ENCODE results near the gene QSOX1. TPM values are rescaled to one million over a fixed set of nuclear protein-coding genes. Genes with fewer than 3 reads are reported as not detected.

Gene QSOX1
- total and polyA plus RNA-seq, 2 of the 4 experiments (the other 2 are of a cell fraction), result 102 to 791 TPM

GRCh38 chr1:180192172-180192571, 37.5 kb downstream of the QSOX1 start:
- H3K23ac ChIP-seq (ENCODE audit: low read depth, low read length), result no peak overlapping the region
- H3K36me3 ChIP-seq (ENCODE audit: control insufficient read depth, insufficient read depth, low read length), result peaks cover 99% of the 10 kb centered on the region
- no peaks in the 10 kb centered on the region for H3K27me3 ChIP-seq (ENCODE audit: control insufficient read depth, insufficient read depth, low read length)
- no peak overlapping the region for H4K91ac ChIP-seq (ENCODE audit: insufficient read depth, low read depth, low read length)
- H2BK120ac ChIP-seq (ENCODE audit: low read depth, low read length), result no peak overlapping the region
- no peak overlapping the region for H3K4me3 ChIP-seq (ENCODE audit: insufficient read depth, low read depth, low read length)
- peaks cover 75% of the 10 kb centered on the region for H4K20me1 ChIP-seq (ENCODE audit: insufficient read depth, low read length)
- no peak overlapping the region for H3K4ac ChIP-seq (ENCODE audit: low read depth, low read length)
- no peak overlapping the region for H2BK5ac ChIP-seq (ENCODE audit: low read depth, low read length, poor library complexity, severe bottlenecking)
- 88% methylated on average over 7 of the region's 7 CpGs; no CpG with 5 or more reads in 1 of the 2 experiments for WGBS, 2 experiments (ENCODE audit: extremely low coverage in 2 of 2, insufficient read length in 1 of 2)
- H2AK5ac ChIP-seq (ENCODE audit: low read depth, low read length), result no peak overlapping the region
- TF ChIP-seq CEBPB (IDR thresholded peaks at IDR 0.05; ENCODE audit: low read depth, low read length), result no peak
- TF ChIP-seq NFE2L2 (IDR thresholded peaks at IDR 0.05; ENCODE audit: low read depth, low read length), result no peak
- no peak for TF ChIP-seq RAD21 (IDR thresholded peaks at IDR 0.05; ENCODE audit: low read length)
- TF ChIP-seq RCOR1 (IDR thresholded peaks at IDR 0.05; ENCODE audit: insufficient replicate concordance, low read length), result no peak
- no peak for TF ChIP-seq MAZ (IDR thresholded peaks at IDR 0.05; ENCODE audit: borderline replicate concordance, low read depth, low read length)
- no peak for TF ChIP-seq BHLHE40 (IDR thresholded peaks at IDR 0.05; ENCODE audit: low read depth, low read length)
- no peak for TF ChIP-seq MAFK (IDR thresholded peaks at IDR 0.05; ENCODE audit: low read depth, low read length)
- TF ChIP-seq MXI1 (IDR thresholded peaks at IDR 0.05; ENCODE audit: borderline replicate concordance, low read depth, low read length), result no peak
- no peak for TF ChIP-seq POLR2A (IDR thresholded peaks at IDR 0.05; ENCODE audit: low read depth, low read length)
- no peak for TF ChIP-seq ELK1 (IDR thresholded peaks at IDR 0.05; ENCODE audit: borderline replicate concordance, low read depth, low read length)
- TF ChIP-seq SMC3 (IDR thresholded peaks at IDR 0.05; ENCODE audit: low read depth, low read length), result no peak
- no peak for TF ChIP-seq RFX5 (IDR thresholded peaks at IDR 0.05; ENCODE audit: low read depth, low read length)
- BruUV-seq (replicated peaks), result no TSS peak
- H2BK20ac ChIP-seq (ENCODE audit: low read depth, low read length), result no peak overlapping the region
- no peak overlapping the region for H3K18ac ChIP-seq (ENCODE audit: low read depth, low read length)
- no peaks in the 10 kb centered on the region for H3K9me3 ChIP-seq (ENCODE audit: control insufficient read depth, insufficient read depth, low read length)
- dilution Hi-C loops (cut with HindIII; ENCODE audit: low sequenced_read_pairs, unreplicated experiment), result no loop called here
- no peak overlapping the region for H3K27ac ChIP-seq (ENCODE audit: insufficient read depth, low read length)
- no peak overlapping the region for H3K14ac ChIP-seq (replicated peaks; ENCODE audit: low read depth, low read length)
- H3K79me1 ChIP-seq (ENCODE audit: low read depth in 1 of 2, low read length in 2 of 2), result peaks cover 16 to 56% of the 10 kb centered on the region in 2 experiments; a peak in 3 of 4 replicates
- intact Hi-C loops (cut with micrococcal nuclease), result no loop called here
- H3K56ac ChIP-seq (ENCODE audit: extremely low read depth, insufficient read depth, low read length), result no peak overlapping the region
- no peak overlapping the region for H3K9ac ChIP-seq (ENCODE audit: low read depth, low read length)
- no peak for ATAC-seq (ENCODE audit: low read depth)
- H2BK15ac ChIP-seq (ENCODE audit: low read depth, low read length), result no peak overlapping the region
- H4K8ac ChIP-seq (ENCODE audit: low read depth in 2 of 2, low read length in 2 of 2), result no peak overlapping the region
- DNase-seq, result no peak
- H2AFZ ChIP-seq (replicated peaks; ENCODE audit: low read length, poor library complexity), result no peak overlapping the region
- no peak overlapping the region for H4K5ac ChIP-seq (ENCODE audit: low read depth, low read length)
- no peak overlapping the region for H2AK9ac ChIP-seq (replicated peaks; ENCODE audit: low read depth, low read length, poor library complexity)
- no peak overlapping the region for H3K4me2 ChIP-seq (ENCODE audit: low read depth, low read length)
- ChIA-PET POLR2A (ENCODE audit: unreplicated experiment) (no interaction called here), CTCF (no interaction called here)
- no peaks in the 10 kb centered on the region for H3K9me1 ChIP-seq (ENCODE audit: insufficient read depth, low read length)
- in situ Hi-C loops (cut with MboI; ENCODE audit: low sequenced_read_pairs), result no loop called here
- no peaks in the 10 kb centered on the region for H3K4me1 ChIP-seq (ENCODE audit: control insufficient read depth, insufficient read depth, low read length)
